ENCODE measurements around the gene APLP2. TPM values are rescaled to one million over a fixed set of nuclear protein-coding genes. Genes with fewer than 3 reads are reported as not detected.

APLP2 gene
- total RNA-seq, 4 donors from 2014 or later = 226 to 376 (median 262) TPM

DNA sequence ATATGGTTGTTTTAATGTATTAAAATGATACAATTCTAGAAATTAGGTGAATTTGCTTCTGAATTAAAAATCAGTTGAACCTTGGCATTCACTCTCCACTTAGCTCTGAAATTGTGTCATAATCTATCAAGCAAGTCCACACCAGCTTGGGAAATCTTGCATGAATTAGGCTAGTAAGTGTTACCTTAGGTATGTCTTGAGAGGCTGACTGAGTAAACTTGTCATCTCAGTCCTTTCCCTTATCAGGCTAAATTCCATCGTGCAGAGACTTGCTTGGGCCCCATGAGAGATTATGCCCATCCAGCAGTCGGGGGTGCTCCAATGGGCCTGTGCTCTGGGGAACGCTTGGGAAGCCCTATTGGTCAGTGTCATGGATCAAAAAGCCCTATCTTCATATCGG lies 55.9 kb downstream of the APLP2 start:
- H3K9me3 ChIP-seq = no peaks in the 10 kb centered on the region
- H3K4me3 ChIP-seq = no peak overlapping the region
- no peaks in the 10 kb centered on the region for H3K36me3 ChIP-seq
- TF ChIP-seq, protein P1, sequence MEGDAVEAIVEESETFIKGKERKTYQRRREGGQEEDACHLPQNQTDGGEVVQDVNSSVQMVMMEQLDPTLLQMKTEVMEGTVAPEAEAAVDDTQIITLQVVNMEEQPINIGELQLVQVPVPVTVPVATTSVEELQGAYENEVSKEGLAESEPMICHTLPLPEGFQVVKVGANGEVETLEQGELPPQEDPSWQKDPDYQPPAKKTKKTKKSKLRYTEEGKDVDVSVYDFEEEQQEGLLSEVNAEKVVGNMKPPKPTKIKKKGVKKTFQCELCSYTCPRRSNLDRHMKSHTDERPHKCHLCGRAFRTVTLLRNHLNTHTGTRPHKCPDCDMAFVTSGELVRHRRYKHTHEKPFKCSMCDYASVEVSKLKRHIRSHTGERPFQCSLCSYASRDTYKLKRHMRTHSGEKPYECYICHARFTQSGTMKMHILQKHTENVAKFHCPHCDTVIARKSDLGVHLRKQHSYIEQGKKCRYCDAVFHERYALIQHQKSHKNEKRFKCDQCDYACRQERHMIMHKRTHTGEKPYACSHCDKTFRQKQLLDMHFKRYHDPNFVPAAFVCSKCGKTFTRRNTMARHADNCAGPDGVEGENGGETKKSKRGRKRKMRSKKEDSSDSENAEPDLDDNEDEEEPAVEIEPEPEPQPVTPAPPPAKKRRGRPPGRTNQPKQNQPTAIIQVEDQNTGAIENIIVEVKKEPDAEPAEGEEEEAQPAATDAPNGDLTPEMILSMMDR (IDR thresholded peaks at IDR 0.05) = no peak
- TF ChIP-seq POLR2A (IDR thresholded peaks at IDR 0.05) = no peak
- no peak overlapping the region for H3K27ac ChIP-seq
- DNase-seq = no peak
- H3K4me1 ChIP-seq = peaks cover 0 to 5% of the 10 kb centered on the region in 2 donors
- H3K27me3 ChIP-seq = no peaks in the 10 kb centered on the region
- intact Hi-C loops (cut with DNase I; ENCODE audit: low total_unique reads) = no loop called here

DNA sequence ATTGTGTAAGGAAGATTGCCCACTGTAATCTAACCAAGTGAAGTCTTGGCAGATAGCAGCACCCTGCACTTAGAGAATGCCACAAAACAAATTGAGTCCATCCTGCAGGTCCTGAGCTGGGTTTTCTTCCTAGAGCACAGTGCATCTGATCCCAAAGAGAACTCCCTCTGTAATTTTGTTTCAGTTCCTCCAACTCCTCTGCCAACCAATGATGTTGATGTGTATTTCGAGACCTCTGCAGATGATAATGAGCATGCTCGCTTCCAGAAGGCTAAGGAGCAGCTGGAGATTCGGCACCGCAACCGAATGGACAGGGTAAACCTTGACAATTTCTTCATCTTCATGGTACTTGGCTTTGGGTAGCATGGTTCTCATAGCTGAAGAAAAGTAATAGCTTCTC lies 56.8 kb downstream of the APLP2 start:
- H3K9me3 ChIP-seq = no peaks in the 10 kb centered on the region
- no peak overlapping the region for H3K27ac ChIP-seq
- peaks cover 0 to 5% of the 10 kb centered on the region in 2 donors for H3K4me1 ChIP-seq
- H3K27me3 ChIP-seq = no peaks in the 10 kb centered on the region
- intact Hi-C loops (cut with DNase I; ENCODE audit: low total_unique reads) = no loop called here
- H3K4me3 ChIP-seq = no peak overlapping the region
- no peak for TF ChIP-seq POLR2A (IDR thresholded peaks at IDR 0.05)
- TF ChIP-seq, protein P1 (IDR thresholded peaks at IDR 0.05) = no peak
- no peaks in the 10 kb centered on the region for H3K36me3 ChIP-seq
- no peak for DNase-seq

DNA sequence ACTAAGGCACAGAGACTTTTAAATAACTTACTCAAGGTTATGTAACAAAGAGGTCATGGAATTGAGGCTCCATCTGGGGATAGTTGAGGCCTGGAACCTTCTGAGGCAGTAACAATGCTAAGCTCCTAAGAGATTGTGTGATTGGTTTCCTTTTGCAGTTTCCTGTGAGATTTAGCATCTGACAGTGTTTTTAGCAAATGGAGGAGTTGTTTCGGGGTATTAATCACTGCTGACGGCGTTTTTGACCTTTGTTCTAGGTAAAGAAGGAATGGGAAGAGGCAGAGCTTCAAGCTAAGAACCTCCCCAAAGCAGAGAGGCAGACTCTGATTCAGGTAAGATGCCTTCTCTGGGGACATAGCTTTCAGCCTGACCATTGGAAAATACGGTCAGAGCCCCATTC lies 57.8 kb downstream of the APLP2 start:
- Histone ChIP-seq H3K27ac (no peak overlapping the region), H3K4me1 (peaks cover 0 to 5% of the 10 kb centered on the region in 2 donors), H3K27me3 (no peaks in the 10 kb centered on the region), H3K36me3 (no peaks in the 10 kb centered on the region), H3K9me3 (no peaks in the 10 kb centered on the region), H3K4me3 (no peak overlapping the region)
- no peak for DNase-seq
- intact Hi-C loops (cut with DNase I; ENCODE audit: low total_unique reads) = no loop called here
- TF ChIP-seq POLR2A (IDR thresholded peaks at IDR 0.05) = no peak
- TF ChIP-seq, protein P1 (IDR thresholded peaks at IDR 0.05) = no peak

DNA sequence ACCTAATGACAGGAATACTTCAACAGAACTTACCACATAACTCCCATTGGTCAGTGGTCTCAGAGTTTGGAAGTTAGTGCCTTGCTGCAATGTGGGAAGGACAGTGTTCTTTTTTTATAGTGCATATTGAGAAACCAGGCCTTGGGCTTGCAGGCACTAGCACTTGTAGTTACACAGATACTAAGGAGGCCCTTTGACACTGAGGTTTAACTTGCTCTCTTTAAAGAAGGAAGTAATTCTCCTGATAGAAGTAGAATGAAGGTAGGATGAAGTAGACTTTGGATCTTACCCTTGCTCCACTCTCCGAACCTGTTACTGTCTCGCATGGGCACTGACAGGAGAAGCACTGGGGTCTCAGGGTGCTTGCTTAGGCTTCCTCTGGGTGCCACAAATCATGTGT lies 58.9 kb downstream of the APLP2 start:
- H3K27me3 ChIP-seq = no peaks in the 10 kb centered on the region
- no peak for TF ChIP-seq POLR2A (IDR thresholded peaks at IDR 0.05)
- TF ChIP-seq, protein P1 (IDR thresholded peaks at IDR 0.05) = no peak
- no peak overlapping the region for H3K4me3 ChIP-seq
- H3K27ac ChIP-seq = no peak overlapping the region
- intact Hi-C loops (cut with DNase I; ENCODE audit: low total_unique reads) = no loop called here
- H3K36me3 ChIP-seq = no peaks in the 10 kb centered on the region
- no peaks in the 10 kb centered on the region for H3K9me3 ChIP-seq
- no peak for DNase-seq
- H3K4me1 ChIP-seq = peaks cover 0 to 4% of the 10 kb centered on the region in 2 donors

DNA sequence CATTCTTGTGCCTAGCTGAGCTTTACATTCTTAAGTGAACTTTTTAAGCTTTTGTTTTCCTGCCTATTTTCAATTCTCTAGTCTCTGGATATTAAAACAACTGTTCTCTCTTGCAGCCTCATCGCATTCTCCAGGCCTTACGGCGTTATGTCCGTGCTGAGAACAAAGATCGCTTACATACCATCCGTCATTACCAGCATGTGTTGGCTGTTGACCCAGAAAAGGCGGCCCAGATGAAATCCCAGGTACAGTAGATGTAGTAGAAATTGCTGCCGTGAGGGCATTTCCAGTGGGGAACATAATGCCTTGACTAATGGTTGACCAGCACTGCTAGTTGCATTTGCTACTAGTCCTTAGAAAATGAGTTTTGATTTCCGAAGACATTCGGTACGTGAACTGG lies 60.2 kb downstream of the APLP2 start:
- H3K4me3 ChIP-seq = no peak overlapping the region
- no peaks in the 10 kb centered on the region for H3K36me3 ChIP-seq
- H3K27ac ChIP-seq = no peak overlapping the region
- no peaks in the 10 kb centered on the region for H3K27me3 ChIP-seq
- TF ChIP-seq POLR2A (IDR thresholded peaks at IDR 0.05) = no peak
- TF ChIP-seq, protein P1 (IDR thresholded peaks at IDR 0.05) = no peak
- intact Hi-C loops (cut with DNase I; ENCODE audit: low total_unique reads) = loop anchor here (5.0 kb wide), 1 partner anchor 208 kb away; no protein-coding TSS in a partner anchor
- no peaks in the 10 kb centered on the region for H3K9me3 ChIP-seq
- H3K4me1 ChIP-seq = no peaks in the 10 kb centered on the region
- DNase-seq = no peak
